ENCODE results near the gene DNAJC27.

GRCh38 chr2:24912523-24912922 lies 59.2 kb downstream of the DNAJC27 start:
- no peak for TF ChIP-seq EZH2 (IDR thresholded peaks at IDR 0.05; ENCODE audit: low read depth)
- TF ChIP-seq, protein P1, sequence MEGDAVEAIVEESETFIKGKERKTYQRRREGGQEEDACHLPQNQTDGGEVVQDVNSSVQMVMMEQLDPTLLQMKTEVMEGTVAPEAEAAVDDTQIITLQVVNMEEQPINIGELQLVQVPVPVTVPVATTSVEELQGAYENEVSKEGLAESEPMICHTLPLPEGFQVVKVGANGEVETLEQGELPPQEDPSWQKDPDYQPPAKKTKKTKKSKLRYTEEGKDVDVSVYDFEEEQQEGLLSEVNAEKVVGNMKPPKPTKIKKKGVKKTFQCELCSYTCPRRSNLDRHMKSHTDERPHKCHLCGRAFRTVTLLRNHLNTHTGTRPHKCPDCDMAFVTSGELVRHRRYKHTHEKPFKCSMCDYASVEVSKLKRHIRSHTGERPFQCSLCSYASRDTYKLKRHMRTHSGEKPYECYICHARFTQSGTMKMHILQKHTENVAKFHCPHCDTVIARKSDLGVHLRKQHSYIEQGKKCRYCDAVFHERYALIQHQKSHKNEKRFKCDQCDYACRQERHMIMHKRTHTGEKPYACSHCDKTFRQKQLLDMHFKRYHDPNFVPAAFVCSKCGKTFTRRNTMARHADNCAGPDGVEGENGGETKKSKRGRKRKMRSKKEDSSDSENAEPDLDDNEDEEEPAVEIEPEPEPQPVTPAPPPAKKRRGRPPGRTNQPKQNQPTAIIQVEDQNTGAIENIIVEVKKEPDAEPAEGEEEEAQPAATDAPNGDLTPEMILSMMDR (conservative IDR thresholded peaks at IDR 0.05), result no peak
